ENCODE data around the gene CDRT4.

DNA sequence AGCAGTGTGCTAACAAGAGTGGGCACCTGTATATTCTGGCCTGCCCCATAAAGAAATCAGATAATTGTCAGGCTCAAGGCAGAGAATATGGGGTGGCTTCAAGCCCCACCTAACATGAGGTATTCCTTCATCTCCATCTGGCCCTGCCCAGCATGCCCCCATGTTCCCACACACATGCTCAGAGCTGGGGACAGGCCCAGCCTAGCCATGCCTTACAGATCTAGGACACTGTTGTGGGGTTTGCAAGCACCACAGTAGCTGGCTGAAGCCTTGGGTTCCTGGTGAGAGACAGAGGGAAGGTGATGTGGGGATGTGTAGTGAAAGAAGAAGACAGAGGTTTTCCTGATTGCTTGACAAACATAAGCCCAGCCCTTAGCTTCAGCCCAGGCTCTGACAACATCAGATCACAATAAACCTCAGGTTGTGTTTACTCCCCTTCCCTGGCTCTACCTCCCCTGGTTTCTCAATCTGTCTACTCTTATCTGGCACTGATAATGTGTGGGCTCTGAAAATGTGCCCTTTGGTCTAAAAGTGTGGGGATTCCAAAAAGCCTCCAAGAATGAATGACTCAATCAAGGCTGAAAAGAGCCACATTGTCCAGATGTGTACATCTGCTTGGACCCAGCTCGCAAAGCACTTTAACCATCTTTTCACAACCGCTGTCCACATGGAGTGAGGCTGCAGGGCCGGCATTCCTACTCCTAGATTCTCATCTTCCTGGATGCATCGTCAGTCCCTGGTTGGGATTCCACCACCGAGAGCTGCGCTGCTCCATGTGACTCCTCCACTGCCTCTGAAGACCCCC is 34.4 kb downstream of the CDRT4 start:
- TF ChIP-seq, protein P1, sequence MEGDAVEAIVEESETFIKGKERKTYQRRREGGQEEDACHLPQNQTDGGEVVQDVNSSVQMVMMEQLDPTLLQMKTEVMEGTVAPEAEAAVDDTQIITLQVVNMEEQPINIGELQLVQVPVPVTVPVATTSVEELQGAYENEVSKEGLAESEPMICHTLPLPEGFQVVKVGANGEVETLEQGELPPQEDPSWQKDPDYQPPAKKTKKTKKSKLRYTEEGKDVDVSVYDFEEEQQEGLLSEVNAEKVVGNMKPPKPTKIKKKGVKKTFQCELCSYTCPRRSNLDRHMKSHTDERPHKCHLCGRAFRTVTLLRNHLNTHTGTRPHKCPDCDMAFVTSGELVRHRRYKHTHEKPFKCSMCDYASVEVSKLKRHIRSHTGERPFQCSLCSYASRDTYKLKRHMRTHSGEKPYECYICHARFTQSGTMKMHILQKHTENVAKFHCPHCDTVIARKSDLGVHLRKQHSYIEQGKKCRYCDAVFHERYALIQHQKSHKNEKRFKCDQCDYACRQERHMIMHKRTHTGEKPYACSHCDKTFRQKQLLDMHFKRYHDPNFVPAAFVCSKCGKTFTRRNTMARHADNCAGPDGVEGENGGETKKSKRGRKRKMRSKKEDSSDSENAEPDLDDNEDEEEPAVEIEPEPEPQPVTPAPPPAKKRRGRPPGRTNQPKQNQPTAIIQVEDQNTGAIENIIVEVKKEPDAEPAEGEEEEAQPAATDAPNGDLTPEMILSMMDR (IDR thresholded peaks at IDR 0.05; ENCODE audit: extremely low read depth in 1 of 2, insufficient read depth in 1 of 2, low read depth in 1 of 2, low read length in 2 of 2): no peak
- no peak for TF ChIP-seq JUN (IDR thresholded peaks at IDR 0.05; ENCODE audit: borderline replicate concordance, insufficient read depth, insufficient read length, low read depth)
- TF ChIP-seq POLR2A (IDR thresholded peaks at IDR 0.05; ENCODE audit: low read depth, low read length): no peak
- no peak for TF ChIP-seq FOS (IDR thresholded peaks at IDR 0.05; ENCODE audit: borderline replicate concordance, insufficient read depth, low read length)

Data from endothelial cell of umbilical vein (primary cell).